GM21717 (cell line): ENCODE measurements around the gene CYP1A2.

Source experiments
- ATAC-seq: cut with Tn5 transposase; IDR thresholded peaks from one replicate; pipeline ENCODE4 v1.9.1; 2021; ENCODE audit warnings: mild to moderate bottlenecking, moderate library complexity; ENCODE audit not compliant: unreplicated experiment

The CYP1A2 gene

GRCh38 chr15:74801311-74801997 lies 52.8 kb downstream of the CYP1A2 start:
- ATAC-seq: no peak

GRCh38 chr15:74802290-74802689 lies 53.6 kb downstream of the CYP1A2 start:
- ATAC-seq: no peak

GRCh38 chr15:74802862-74803447 lies 54.3 kb downstream of the CYP1A2 start:
- no peak for ATAC-seq

- ATAC-seq: no peak
Observed at GRCh38 chr15:74804935-74805334, 56.3 kb downstream of the CYP1A2 start.
